HUDEP-2 (cell line): ENCODE measurements around the gene PTPRN2.

Experiments used
- DNase-seq, 76 experiments: peaks; one replicate each; lab custom pipeline; 2025; ENCODE audit not compliant: unreplicated experiment in 76 of 76; lab: John Stamatoyannopoulos, UW

The PTPRN2 gene

GRCh38 chr7:157966490-157966889 is 621.1 kb downstream of the PTPRN2 start:
- DNase-seq, result no peak

- no peak for DNase-seq
Observed at GRCh38 chr7:157964521-157964920, 623.1 kb downstream of the PTPRN2 start.

GRCh38 chr7:157964016-157964415 is 623.6 kb downstream of the PTPRN2 start:
- no peak for DNase-seq

- no peak for DNase-seq
Observed at GRCh38 chr7:157963526-157963925, 624.1 kb downstream of the PTPRN2 start.

DNA sequence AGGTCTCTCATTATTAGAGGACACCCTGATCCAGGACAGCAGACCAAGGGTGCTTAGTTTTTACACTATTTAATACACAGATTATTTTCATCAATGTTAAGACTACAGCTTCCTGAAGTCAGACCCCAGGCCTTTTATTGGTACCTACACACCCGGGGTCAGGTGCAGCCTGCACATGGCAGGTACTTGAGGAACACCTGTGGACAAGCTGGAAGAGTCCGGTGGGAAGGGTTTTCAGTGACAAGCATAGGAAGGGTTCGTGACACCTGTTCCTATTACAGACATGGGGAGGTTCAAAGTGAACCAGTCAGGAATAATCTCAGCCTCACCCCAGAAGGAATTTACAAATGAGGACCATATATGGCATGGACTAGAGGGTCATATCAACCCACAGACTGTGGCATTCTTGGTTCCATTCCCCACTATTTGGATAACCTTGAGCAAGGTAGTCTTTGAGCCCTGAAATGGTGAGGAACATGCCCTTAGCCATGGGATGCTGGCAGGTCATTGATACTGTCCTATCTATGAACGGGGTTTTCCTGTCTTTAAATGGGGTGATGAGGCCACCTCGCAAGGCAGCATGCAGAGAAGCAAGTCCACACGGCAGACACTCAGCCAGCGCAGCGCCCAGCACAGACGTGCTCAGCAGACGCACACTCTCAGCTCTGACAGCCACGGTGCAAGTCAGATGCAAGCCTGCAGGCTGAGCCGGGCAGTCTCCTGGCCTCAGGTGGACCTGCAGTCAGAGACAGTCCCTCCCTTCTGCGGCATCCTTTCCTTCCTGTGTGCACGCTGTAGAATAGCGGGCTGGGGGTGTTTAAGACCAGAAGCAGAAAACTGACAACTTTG is 624.9 kb downstream of the PTPRN2 start:
- no peak for DNase-seq

DNA sequence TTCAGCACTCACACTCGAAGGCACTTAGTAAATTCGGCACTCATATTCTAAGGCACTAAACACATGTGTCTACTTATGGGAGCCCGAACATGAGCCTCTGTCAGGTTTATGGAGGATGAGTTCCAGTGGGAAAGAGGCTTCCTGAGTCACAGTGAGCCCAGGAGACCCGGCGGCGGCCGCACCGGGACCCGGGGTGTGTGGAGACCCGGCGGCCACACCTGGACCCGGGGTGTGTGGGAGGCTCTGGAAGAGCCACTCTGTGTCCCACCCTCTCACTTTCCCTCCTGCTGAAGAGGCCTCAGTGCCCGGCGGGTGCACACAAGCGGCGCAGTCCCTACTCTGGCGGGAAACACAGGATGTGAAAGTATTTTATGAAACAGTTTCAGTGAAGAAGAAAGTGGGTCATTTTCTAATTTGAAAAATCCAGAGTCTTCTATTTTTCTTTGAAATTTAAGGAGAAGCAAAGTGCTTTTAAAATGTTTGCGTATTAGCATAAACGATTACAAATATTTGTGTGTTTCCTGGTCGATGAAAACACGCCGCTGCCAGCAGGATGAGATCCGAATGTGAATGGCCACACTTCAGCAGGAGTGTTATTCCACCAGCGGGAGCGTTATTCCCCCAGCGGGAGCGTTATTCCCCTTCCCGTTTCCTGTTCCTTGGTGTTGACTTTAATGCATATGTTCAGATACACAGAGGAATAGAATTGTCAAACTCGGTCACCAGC is 625.7 kb downstream of the PTPRN2 start:
- DNase-seq, result no peak

DNA sequence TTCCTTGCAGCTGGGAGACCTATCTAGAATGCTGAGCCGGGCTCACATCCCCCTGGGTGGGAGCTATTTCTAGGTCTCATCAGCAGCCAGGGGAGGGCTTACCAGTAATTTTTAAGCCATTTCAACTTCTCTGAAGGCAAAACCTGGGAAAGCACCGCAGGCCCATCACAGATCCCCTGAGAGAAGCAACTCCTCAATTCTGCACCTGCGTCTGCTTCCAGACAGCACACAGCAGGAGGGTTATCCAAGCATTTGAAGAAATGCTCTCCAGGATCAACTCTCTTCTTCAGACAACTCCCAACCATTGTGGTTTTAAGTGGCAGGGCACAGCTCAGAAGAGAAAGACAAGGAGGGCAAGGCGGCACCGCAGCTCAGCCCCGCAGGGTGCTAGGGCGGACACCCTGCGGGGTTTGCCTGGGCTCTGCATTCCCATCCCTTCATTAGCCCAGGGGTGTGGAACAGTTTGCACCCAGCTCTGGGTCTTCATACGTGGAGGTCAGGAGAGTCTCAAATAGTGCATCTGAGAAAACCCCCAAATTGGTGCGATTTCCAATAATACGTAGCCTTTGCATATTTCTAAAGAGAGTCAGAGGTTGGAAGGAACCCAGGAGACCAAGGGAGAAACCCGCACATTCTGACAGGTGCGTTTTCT is 632.1 kb downstream of the PTPRN2 start:
- DNase-seq, result no peak

DNA sequence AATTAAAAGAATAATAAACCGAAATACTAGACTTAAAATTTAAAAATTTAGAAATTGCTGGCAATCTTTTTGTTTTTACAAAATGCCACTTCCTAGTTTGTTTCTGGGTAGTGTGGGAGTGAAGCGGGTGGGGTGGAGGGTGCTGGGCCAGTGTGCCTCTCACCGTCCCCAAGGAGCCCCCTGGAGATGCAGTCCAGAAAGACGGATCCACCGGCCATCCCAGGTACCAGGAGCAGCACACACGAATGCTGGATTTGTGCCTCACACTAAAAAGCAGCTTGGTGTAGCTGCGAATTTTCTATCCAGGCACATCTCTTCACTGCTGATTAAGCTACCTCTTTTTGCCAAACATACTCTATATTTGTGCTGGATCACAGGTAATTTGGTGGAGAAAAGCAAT is 632.7 kb downstream of the PTPRN2 start:
- no peak for DNase-seq

DNA sequence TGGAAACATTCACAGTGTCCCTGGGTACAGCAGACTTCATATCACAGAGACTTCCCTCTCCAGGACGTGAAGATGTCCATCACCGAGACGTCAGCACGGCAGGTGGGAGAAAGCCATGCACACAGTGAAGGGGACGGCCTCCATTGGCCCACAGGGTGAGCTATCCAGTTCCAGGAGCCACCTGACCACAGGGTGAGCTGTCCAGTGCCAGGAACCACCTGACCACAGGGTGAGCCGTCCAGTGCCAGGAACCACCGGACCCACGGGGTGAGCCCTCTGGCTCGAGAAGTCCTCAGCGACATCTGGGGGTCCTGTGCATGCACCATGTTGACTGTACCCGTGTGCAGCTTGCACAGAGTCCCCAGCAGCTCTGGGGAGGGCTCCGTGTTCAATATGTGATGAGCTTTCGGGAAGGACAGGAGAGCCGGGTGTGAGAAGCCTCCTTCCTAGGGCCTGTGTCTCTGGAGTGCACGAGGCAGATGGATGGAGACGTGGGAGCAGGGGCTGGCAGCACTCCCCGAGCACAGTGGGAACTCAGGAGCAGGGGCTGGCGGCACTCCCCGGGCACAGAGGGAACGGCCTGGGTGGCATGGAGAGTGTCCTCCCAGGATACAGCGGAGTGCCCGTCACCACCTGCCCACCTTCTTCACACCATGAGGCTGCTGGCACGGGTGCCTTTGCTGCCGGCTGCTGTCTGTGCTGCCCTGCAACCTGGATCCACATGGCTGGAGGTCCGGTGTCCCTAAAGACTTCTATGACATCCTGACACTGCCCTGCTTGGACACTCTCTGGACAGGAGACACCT is 634.6 kb downstream of the PTPRN2 start:
- no peak for DNase-seq

GRCh38 chr7:157952050-157952667 is 635.5 kb downstream of the PTPRN2 start:
- DNase-seq, result no peak

DNA sequence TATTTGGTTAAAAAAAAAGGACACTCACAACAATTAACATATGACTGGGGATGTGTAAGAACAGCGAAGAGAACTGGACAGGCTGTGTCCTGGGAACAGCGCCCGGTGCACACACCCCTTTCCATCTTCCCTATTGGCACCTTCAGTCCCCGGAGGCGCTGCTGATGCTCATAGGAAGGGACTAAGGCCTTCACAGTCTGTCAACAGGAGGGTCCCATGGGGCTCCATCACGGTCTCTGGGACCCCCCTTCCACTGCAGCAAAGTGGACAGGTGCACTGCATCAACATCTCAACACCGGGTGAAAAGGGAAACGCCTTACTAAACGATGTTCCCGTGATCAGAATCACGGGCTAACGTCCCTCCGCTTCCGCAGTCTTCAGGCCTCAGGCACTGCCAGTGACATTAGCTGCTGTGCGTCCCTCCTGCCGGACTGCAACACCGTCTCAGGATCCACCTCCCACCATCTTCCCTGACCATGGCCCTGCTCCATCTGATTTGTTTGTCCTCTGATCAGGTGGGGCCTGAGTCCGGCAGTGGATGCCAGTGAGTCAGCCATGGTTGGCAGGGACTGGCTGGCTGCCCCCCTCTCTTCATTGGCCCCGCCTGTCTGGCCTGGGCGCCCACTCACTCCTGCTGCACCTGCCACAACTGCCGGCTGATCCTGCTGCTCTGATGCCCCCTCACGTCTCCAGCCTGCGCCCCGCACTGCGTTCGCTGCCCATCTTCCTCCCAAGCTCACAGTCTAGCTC is 636.1 kb downstream of the PTPRN2 start:
- no peak for DNase-seq

DNA sequence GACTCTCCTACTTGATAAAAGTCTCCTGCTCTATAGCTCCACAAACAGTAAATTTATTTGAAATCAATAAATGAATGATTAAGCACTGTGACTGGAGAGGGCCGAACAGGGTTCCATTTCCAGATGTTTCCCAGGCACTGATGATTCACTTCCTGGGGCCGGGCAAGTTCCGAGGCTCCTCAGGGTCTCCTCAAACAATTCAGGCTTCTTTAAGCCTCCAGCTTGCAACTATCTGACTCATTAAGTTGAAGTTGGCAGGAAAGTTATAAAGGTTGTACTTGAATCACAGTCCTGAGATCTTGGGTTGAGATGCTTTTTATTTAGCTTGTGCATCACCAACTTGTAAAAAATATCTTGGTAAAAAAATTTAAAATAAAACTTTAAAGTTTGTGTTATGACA is 637.9 kb downstream of the PTPRN2 start:
- no peak for DNase-seq

DNA sequence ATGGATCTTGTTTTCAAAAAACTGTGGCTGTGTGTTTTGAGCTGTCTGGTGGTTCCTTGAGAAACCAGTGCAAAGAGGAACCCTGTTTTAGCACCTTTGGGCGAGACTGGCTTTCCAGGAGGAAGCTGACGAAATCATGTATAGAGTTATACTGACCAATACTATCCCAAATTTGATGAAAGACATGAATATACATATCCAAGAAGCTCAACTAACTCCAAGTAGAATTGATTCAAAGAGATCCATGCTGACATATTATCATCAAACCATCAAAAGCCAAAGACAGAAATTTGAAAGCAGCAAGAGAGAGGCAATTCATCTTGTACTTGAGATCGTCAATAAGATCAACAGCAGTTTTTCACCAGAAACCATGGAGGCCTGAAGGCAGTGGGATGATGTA is 640.1 kb downstream of the PTPRN2 start:
- no peak for DNase-seq

- no peak for DNase-seq
Observed at GRCh38 chr7:157946398-157947060, 641.1 kb downstream of the PTPRN2 start.

DNA sequence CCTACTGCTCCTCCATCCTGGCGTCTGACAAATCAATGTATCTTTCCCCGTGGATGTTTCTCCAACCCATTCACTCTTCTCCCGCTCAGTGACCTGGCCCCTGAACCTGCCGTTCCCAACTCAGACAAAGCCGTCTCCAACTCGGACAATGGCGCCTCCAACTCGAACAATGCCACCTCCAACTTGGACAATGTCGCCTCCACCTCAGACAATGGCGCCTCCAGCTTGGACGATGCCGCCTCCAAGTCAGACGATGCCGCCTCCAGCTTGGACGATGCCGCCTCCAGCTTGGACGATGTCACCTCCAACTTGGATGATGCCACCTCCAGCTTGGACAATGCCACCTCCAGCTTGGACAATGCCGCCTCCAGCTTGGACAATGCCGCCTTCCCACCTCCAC is 642.2 kb downstream of the PTPRN2 start:
- no peak for DNase-seq

DNA sequence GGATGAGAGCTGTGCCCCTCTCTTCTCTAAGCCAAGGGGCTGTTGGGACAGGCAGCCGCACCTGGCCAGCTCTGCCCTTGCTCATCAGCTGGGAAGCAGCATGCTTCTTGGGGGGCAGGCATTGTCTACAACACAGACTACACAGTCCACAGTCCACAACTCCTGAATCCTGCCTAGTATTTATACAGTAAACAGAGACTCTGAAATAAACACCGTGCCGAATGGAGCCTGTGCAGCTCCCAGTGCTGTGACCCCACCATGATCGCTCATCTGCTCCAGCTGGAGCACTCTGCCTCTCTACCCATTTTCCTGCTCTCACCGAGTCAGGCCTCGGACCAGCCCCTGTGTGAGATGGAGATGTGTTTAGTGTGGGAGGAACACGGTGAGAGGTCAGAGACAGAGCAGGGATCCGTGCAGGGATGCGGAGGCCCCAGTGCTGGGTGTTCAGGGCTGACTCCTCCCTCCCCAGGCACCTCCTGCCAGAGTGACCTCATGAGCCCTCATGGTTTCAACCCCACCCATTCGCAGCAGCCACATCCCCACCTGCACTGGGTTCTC is 642.8 kb downstream of the PTPRN2 start:
- no peak for DNase-seq

DNA sequence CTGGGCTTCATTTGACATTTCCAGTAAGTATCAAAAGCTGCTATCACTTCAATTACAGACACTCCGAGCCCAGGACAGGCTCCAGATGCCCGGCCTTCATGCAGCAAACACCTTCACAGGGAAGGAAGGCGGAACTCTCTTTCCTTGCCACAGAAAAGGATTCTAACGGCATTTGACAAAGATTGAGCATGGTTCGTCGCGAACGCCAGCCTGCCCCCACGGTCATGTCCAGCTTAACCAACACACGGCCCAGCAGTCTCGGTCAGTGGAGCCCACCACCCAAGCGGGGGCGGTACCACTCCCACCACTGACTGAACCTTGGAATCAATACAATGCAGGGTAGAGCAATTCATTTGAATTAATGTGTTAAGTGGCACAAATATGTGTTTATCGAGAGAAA is 643.6 kb downstream of the PTPRN2 start:
- no peak for DNase-seq

GRCh38 chr7:157943561-157943960 is 644.1 kb downstream of the PTPRN2 start:
- DNase-seq, result no peak

GRCh38 chr7:157941210-157941609 is 646.4 kb downstream of the PTPRN2 start:
- no peak for DNase-seq
